A673 (cell line): ENCODE measurements around the gene MYO18B.

Experiments
- EZH2 ChIP-seq: fragments of 200-600 bp; sonication (generic); IDR thresholded peaks from 2 replicates; pipeline ENCODE4 v1.6.1; 2017; ENCODE audit warnings: borderline replicate concordance, low read depth, mild to moderate bottlenecking, mixed read lengths, antibody characterized with exemption, low read length; ENCODE audit not compliant: poor library complexity, severe bottlenecking
- TF ChIP-seq, protein P1 (sequence below): fragments of 300-800, 200-600 bp; sonication (generic); conservative IDR thresholded peaks from 2 replicates; pipeline ENCODE4 v1.5.1; 2017; ENCODE audit warnings: low read depth, mild to moderate bottlenecking, antibody characterized with exemption, low read length, moderate library complexity, mixed read lengths

DNA sequence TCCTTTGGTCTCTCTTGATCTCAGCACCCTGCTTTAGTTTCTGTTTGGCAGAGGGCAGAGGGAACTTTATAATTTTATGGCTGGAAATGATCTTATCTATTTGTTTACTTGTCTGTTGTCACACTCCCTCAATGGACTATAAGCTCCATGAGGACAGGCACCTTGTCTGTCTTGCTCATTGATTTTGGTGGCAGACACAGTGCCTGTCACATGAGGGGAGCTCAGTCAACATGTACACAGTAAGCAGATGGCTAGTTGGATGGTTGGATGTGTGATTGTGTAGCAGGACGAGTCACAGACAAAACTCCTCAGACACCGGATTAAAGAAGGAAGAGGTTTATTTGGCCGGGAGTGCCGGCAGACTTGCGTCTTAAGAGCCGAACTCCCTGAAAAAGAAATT, 80.4 kb downstream of the MYO18B start:
- no peak for TF ChIP-seq EZH2
- TF ChIP-seq, protein P1, sequence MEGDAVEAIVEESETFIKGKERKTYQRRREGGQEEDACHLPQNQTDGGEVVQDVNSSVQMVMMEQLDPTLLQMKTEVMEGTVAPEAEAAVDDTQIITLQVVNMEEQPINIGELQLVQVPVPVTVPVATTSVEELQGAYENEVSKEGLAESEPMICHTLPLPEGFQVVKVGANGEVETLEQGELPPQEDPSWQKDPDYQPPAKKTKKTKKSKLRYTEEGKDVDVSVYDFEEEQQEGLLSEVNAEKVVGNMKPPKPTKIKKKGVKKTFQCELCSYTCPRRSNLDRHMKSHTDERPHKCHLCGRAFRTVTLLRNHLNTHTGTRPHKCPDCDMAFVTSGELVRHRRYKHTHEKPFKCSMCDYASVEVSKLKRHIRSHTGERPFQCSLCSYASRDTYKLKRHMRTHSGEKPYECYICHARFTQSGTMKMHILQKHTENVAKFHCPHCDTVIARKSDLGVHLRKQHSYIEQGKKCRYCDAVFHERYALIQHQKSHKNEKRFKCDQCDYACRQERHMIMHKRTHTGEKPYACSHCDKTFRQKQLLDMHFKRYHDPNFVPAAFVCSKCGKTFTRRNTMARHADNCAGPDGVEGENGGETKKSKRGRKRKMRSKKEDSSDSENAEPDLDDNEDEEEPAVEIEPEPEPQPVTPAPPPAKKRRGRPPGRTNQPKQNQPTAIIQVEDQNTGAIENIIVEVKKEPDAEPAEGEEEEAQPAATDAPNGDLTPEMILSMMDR = no peak
